ENCODE data around the gene PSMB2. TPM values are rescaled to one million over a fixed set of nuclear protein-coding genes. Genes with fewer than 3 reads are reported as not detected.

PSMB2 gene
- total and polyA plus RNA-seq, 10 of the 15 experiments (the other 5 are each of a cell fraction or from before 2014, with no cell fraction given) = 71.7 to 299 (median 145) TPM

Other genes starting within 250 kb of the PSMB2 start
- 22.6 and 24.3 TPM in 2 replicates for gene KIAA0319L, start 84.1 kb downstream of the PSMB2 start, total RNA-seq (2014; rRNA removed)
- 20.7 and 22.1 TPM in 2 replicates for gene KIAA0319L, start 84.1 kb downstream of the PSMB2 start, total RNA-seq (2014; rRNA removed; fragmentation: Illumina TruSeq; extraction: Trizol)
- 26.9 and 30.3 TPM in 2 replicates for gene KIAA0319L, start 84.1 kb downstream of the PSMB2 start, total RNA-seq (2021)
- gene KIAA0319L, start 84.1 kb downstream of the PSMB2 start, polyA plus RNA-seq (2011; rRNA removed) = 57.8 and 63.2 TPM in 2 replicates
- 26.7 and 35.3 TPM in 2 replicates for gene KIAA0319L, start 84.1 kb downstream of the PSMB2 start, polyA plus RNA-seq (2014; fragmentation: Illumina TruSeq; extraction: Trizol)
- gene KIAA0319L, start 84.1 kb downstream of the PSMB2 start, polyA plus RNA-seq (2014; fragmentation: Nextera tagmentation; extraction: Ambion mirVana) = 1 to 10 TPM; 2.6 to 5.9 TPM
- 23.6 and 26.1 TPM in 2 replicates for gene KIAA0319L, start 84.1 kb downstream of the PSMB2 start, polyA plus RNA-seq (2014; rRNA removed)
- gene KIAA0319L, start 84.1 kb downstream of the PSMB2 start, polyA plus RNA-seq (2016; fragmentation: Nextera tagmentation; extraction: Ambion mirVana) = 10 to 100 TPM; 24.7 to 26.5 TPM
- gene NCDN, start 83.7 kb downstream of the PSMB2 start, total RNA-seq (2014; rRNA removed) = 11.2 and 14.8 TPM in 2 replicates
- 5.3 and 6.0 TPM in 2 replicates for gene NCDN, start 83.7 kb downstream of the PSMB2 start, total RNA-seq (2014; rRNA removed; fragmentation: Illumina TruSeq; extraction: Trizol)
- gene NCDN, start 83.7 kb downstream of the PSMB2 start, total RNA-seq (2021) = 22.2 and 25.5 TPM in 2 replicates
- gene NCDN, start 83.7 kb downstream of the PSMB2 start, polyA plus RNA-seq (2011; rRNA removed) = 1.9 and 5.4 TPM in 2 replicates
- gene NCDN, start 83.7 kb downstream of the PSMB2 start, polyA plus RNA-seq (2014; fragmentation: Illumina TruSeq; extraction: Trizol) = 3.3 and 7.0 TPM in 2 replicates
- gene NCDN, start 83.7 kb downstream of the PSMB2 start, polyA plus RNA-seq (2014; fragmentation: Nextera tagmentation; extraction: Ambion mirVana) = 1 to 10 TPM; 1.8 to 2.0 TPM
- gene NCDN, start 83.7 kb downstream of the PSMB2 start, polyA plus RNA-seq (2014; rRNA removed) = 17.0 and 21.0 TPM in 2 replicates
- gene NCDN, start 83.7 kb downstream of the PSMB2 start, polyA plus RNA-seq (2016; fragmentation: Nextera tagmentation; extraction: Ambion mirVana) = 10 to 100 TPM; 23.5 to 24.6 TPM
- gene TFAP2E, start 68.2 kb downstream of the PSMB2 start, total RNA-seq (2014; rRNA removed) = 0.34 and 0.76 TPM in 2 replicates
- 0.27 and 0.60 TPM in 2 replicates for gene TFAP2E, start 68.2 kb downstream of the PSMB2 start, total RNA-seq (2014; rRNA removed; fragmentation: Illumina TruSeq; extraction: Trizol)
- 0.85 and 0.93 TPM in 2 replicates for gene TFAP2E, start 68.2 kb downstream of the PSMB2 start, total RNA-seq (2021)
- gene TFAP2E, start 68.2 kb downstream of the PSMB2 start, polyA plus RNA-seq (2011; rRNA removed) = 0.10 TPM in 1 of 2 replicates, not detected in the other
- gene TFAP2E, start 68.2 kb downstream of the PSMB2 start, polyA plus RNA-seq (2014; fragmentation: Illumina TruSeq; extraction: Trizol) = 0.52 and 0.71 TPM in 2 replicates
- under 1 TPM; 0.22 to 0.52 TPM for gene TFAP2E, start 68.2 kb downstream of the PSMB2 start, polyA plus RNA-seq (2014; fragmentation: Nextera tagmentation; extraction: Ambion mirVana)
- 1.1 and 1.4 TPM in 2 replicates for gene TFAP2E, start 68.2 kb downstream of the PSMB2 start, polyA plus RNA-seq (2014; rRNA removed)
- 1 to 10 TPM in 1 of 2 experiments, under 1 TPM in 1; 0.24 to 1.0 TPM for gene TFAP2E, start 68.2 kb downstream of the PSMB2 start, polyA plus RNA-seq (2016; fragmentation: Nextera tagmentation; extraction: Ambion mirVana)
- 11.5 and 11.7 TPM in 2 replicates for gene C1orf216, start 77.4 kb upstream of the PSMB2 start, total RNA-seq (2014; rRNA removed)
- gene C1orf216, start 77.4 kb upstream of the PSMB2 start, total RNA-seq (2014; rRNA removed; fragmentation: Illumina TruSeq; extraction: Trizol) = 9.3 TPM in 2 replicates
- gene C1orf216, start 77.4 kb upstream of the PSMB2 start, total RNA-seq (2021) = 14.7 and 15.7 TPM in 2 replicates
- 14.4 and 17.2 TPM in 2 replicates for gene C1orf216, start 77.4 kb upstream of the PSMB2 start, polyA plus RNA-seq (2011; rRNA removed)
- 7.8 and 9.2 TPM in 2 replicates for gene C1orf216, start 77.4 kb upstream of the PSMB2 start, polyA plus RNA-seq (2014; fragmentation: Illumina TruSeq; extraction: Trizol)
- gene C1orf216, start 77.4 kb upstream of the PSMB2 start, polyA plus RNA-seq (2014; fragmentation: Nextera tagmentation; extraction: Ambion mirVana) = 1 to 10 TPM; 2.9 to 7.0 TPM
- gene C1orf216, start 77.4 kb upstream of the PSMB2 start, polyA plus RNA-seq (2014; rRNA removed) = 16.9 and 17.4 TPM in 2 replicates
- 10 to 100 TPM; 11.2 to 13.4 TPM for gene C1orf216, start 77.4 kb upstream of the PSMB2 start, polyA plus RNA-seq (2016; fragmentation: Nextera tagmentation; extraction: Ambion mirVana)
- gene CLSPN, start 128.5 kb upstream of the PSMB2 start, total RNA-seq (2014; rRNA removed) = 26.0 and 31.3 TPM in 2 replicates
- 45.3 and 46.8 TPM in 2 replicates for gene CLSPN, start 128.5 kb upstream of the PSMB2 start, total RNA-seq (2014; rRNA removed; fragmentation: Illumina TruSeq; extraction: Trizol)
- 30.7 and 34.6 TPM in 2 replicates for gene CLSPN, start 128.5 kb upstream of the PSMB2 start, total RNA-seq (2021)
- gene CLSPN, start 128.5 kb upstream of the PSMB2 start, polyA plus RNA-seq (2011; rRNA removed) = 16.0 and 22.4 TPM in 2 replicates
- 39.8 and 42.9 TPM in 2 replicates for gene CLSPN, start 128.5 kb upstream of the PSMB2 start, polyA plus RNA-seq (2014; fragmentation: Illumina TruSeq; extraction: Trizol)
- gene CLSPN, start 128.5 kb upstream of the PSMB2 start, polyA plus RNA-seq (2014; fragmentation: Nextera tagmentation; extraction: Ambion mirVana) = 10 to 100 TPM; 13.9 to 16.6 TPM
- 18.9 and 24.0 TPM in 2 replicates for gene CLSPN, start 128.5 kb upstream of the PSMB2 start, polyA plus RNA-seq (2014; rRNA removed)
- 10 to 100 TPM; 21.0 to 21.1 TPM for gene CLSPN, start 128.5 kb upstream of the PSMB2 start, polyA plus RNA-seq (2016; fragmentation: Nextera tagmentation; extraction: Ambion mirVana)
- 5.6 and 8.4 TPM in 2 replicates for gene AGO4, start 166.5 kb upstream of the PSMB2 start, total RNA-seq (2014; rRNA removed)
- gene AGO4, start 166.5 kb upstream of the PSMB2 start, total RNA-seq (2014; rRNA removed; fragmentation: Illumina TruSeq; extraction: Trizol) = 6.0 and 6.9 TPM in 2 replicates
- gene AGO4, start 166.5 kb upstream of the PSMB2 start, total RNA-seq (2021) = 5.0 and 7.9 TPM in 2 replicates
- gene AGO4, start 166.5 kb upstream of the PSMB2 start, polyA plus RNA-seq (2011; rRNA removed) = 2.3 and 2.4 TPM in 2 replicates
- 5.9 and 7.7 TPM in 2 replicates for gene AGO4, start 166.5 kb upstream of the PSMB2 start, polyA plus RNA-seq (2014; fragmentation: Illumina TruSeq; extraction: Trizol)
- 1 to 10 TPM; 1.2 to 1.4 TPM for gene AGO4, start 166.5 kb upstream of the PSMB2 start, polyA plus RNA-seq (2014; fragmentation: Nextera tagmentation; extraction: Ambion mirVana)
- 4.0 and 4.1 TPM in 2 replicates for gene AGO4, start 166.5 kb upstream of the PSMB2 start, polyA plus RNA-seq (2014; rRNA removed)
- gene AGO4, start 166.5 kb upstream of the PSMB2 start, polyA plus RNA-seq (2016; fragmentation: Nextera tagmentation; extraction: Ambion mirVana) = 1 to 10 TPM; 1.5 to 1.6 TPM
- gene AGO1, start 241.7 kb upstream of the PSMB2 start, total RNA-seq (2014; rRNA removed) = 7.0 and 7.8 TPM in 2 replicates
- 7.8 TPM in 2 replicates for gene AGO1, start 241.7 kb upstream of the PSMB2 start, total RNA-seq (2014; rRNA removed; fragmentation: Illumina TruSeq; extraction: Trizol)
- 24.0 and 24.2 TPM in 2 replicates for gene AGO1, start 241.7 kb upstream of the PSMB2 start, total RNA-seq (2021)
- 8.2 and 14.5 TPM in 2 replicates for gene AGO1, start 241.7 kb upstream of the PSMB2 start, polyA plus RNA-seq (2011; rRNA removed)
- gene AGO1, start 241.7 kb upstream of the PSMB2 start, polyA plus RNA-seq (2014; fragmentation: Illumina TruSeq; extraction: Trizol) = 9.7 and 11.8 TPM in 2 replicates
- 1 to 10 TPM; 1.8 to 3.3 TPM for gene AGO1, start 241.7 kb upstream of the PSMB2 start, polyA plus RNA-seq (2014; fragmentation: Nextera tagmentation; extraction: Ambion mirVana)
- 9.8 and 10.2 TPM in 2 replicates for gene AGO1, start 241.7 kb upstream of the PSMB2 start, polyA plus RNA-seq (2014; rRNA removed)
- gene AGO1, start 241.7 kb upstream of the PSMB2 start, polyA plus RNA-seq (2016; fragmentation: Nextera tagmentation; extraction: Ambion mirVana) = 1 to 10 TPM; 7.7 to 8.4 TPM